ENCODE measurements around the gene LRRC32.
"Not testable (repeated sequence)": the region's sequence is repeated elsewhere in the genome, so short reads cannot be mapped to it uniquely, and the experiment has no call there.

Gene LRRC32

DNA sequence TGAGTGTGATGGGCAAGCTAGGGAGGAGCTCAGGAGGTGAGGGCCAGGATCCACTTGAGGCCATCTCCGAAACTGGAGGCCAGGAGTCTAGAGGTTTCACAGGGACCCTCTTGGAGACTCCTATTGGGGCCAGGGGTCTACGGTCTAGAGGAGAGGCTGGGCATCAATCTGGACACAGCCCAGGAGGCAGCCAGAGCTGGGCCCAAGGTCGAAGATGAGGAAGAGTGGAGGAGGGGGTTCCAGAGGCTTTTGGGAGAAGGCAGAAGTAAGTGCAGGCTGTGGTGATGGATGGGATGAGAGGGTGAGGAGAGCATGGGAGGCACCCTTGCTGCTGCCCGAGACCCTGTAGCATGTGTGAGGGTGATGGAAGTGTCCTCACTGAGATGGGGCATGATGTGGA lies 56.6 kb downstream of the LRRC32 start:
- DNase-seq (ENCODE audit: low read depth in 2 of 2) = no peak

DNA sequence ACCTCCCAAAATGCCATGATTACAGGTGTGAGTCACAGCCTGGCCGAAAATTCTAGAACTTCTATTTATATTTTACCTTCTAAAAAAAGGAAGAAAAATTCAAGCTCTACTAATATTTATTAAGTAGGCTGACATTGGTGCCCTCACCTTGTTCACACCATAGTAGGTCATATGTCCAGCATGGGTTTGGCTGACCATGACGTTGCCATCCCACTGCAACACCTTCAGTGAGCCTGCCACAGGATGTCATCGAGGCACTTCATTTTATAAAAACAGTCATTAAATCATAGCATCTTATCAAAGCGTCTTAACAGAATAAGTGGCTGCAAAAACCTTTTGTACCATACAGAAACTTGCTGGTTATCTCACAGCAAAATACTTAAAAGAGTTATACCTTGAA lies 58.3 kb downstream of the LRRC32 start:
- DNase-seq (ENCODE audit: low read depth in 2 of 2) = no peak

DNA sequence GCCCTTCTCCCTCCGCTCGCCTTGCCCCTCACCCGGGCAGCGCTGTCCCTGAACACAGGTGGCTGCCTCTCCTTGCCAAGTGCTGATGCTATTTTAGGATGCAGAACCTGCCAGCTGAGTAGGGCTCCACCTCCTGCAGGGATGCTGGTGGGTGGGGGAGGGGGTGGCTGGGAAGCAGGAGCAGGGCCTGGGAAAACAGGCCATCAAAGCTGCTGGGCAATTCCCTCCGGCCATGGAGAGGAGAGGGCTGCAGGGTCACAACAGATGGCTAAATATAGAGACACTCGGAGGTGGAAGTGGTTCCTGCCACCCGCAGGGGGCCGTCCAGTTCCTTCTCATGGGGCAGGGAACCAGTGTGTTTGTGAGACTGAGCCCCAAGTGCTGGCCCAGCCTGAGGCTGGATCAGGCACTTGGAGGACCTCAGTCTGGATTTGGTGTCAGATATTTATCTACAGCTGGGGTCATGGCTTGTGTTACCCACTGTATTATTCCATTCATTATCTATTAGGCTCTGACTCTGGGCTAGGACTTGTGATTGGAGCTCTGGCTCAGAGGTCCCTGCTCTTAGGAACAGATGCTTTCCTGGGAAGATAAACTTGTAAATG lies 59.6 kb downstream of the LRRC32 start:
- no peak for DNase-seq (ENCODE audit: low read depth in 2 of 2)

DNA sequence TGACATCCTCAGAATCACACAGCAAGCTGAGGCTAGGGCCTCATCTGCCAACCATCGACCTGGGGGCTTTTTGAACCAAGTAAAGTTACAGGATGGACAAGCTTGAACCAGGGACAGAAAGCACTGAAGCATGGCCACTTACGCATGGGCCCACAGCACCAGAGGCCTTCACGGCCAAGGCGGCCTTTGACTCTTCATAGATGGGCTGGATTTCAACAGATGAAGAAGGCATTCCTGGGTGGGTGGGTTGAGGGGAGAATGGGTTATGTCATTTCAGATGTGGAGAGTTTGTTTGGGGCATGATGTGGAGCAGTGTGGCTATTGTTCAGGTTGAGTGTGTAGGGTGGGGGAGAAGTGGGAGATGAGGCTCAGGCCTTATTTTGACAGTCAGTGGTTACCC lies 60.2 kb downstream of the LRRC32 start:
- no peak for DNase-seq (ENCODE audit: low read depth in 2 of 2)

DNA sequence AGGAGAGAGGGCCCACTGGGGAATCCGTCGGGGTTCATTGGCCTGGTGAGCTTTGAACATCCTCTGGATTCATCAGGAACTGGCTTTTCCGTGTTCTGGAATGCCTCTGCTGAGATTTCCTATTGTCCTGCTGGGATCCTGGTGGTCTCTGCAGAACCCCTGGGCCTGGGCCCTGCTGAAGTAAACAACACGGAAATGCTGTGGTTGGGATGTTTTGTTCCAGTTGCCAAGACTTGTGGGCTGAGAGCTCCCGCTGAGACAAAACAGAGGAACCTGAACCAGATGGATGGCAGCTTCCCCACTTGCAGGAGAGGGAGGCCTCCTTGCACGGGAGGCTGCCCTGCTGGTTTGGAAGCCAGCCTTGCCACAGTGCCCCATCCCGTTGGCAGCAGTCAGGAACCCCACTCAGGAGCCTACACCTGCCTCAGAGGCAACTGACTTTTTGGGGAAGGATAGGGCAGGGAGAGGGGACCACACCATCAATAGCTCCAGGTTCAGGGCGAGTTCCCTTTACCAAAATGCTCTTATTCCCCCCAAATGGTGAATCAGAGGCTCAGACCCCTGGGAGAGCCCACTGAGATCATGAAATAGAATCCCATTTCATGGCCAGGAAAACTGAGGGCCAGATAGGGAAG lies 60.7 kb downstream of the LRRC32 start:
- no peak for DNase-seq (ENCODE audit: low read depth in 2 of 2)

DNA sequence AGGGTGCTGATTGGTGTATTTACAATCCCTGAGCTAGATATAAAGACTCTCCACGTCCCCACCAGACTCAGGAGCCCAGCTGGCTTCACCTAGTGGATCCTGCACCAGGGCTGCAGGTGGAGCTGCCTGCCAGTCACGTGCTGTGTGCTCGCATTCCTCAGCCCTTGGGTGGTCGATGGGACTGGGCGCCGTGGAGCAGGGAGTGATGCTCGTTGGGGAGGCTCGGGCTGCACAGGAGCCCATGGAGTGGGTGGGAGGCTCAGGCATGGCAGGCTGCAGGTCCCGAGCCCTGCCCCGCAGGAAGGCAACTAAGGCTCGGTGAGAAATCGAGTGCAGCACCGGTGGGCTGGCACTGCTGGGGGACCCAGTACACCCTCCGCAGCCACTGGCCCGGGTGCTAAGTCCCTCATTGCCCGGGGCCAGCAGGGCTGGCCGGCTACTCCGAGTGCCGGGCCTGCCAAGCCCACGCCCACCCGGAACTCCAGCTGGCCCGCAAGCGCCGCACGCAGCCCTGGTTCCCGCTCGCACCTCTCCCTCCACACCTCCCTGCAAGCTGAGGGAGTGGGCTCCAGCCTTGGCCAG lies 61.6 kb downstream of the LRRC32 start:
- DNase-seq (ENCODE audit: low read depth in 2 of 2) = not testable (repeated sequence)

DNA sequence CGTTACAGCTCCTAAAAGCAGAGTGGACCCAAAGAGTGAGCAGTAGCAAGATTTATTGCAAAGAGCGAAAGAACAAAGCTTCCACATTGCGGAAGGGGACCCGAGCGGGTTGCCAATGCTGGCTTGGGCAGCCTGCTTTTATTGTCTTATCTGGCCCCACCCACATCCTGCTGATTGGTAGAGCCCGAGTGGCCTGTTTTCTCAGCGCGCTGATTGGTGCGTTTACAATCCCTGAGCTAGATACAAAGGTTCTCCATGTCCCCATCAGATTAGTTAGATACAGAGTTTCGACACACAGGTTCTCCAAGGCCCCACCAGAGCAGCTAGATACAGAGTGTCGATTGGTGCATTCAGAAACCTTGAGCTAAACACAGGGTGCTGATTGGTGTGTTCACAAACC lies 62.3 kb downstream of the LRRC32 start:
- DNase-seq (ENCODE audit: low read depth in 2 of 2) = not testable (repeated sequence)

Measured in activated CD4-positive, alpha-beta T cell treated with anti-CD3 and anti-CD28 coated beads for 24 hours (primary cell).